Panc1 (cell line): ENCODE results near the gene LAMB4.

Source experiments
- CTCF ChIP-seq: fragments of 450-650 bp; IDR thresholded peaks from 2 replicates; pipeline ENCODE4 v1.5.1; 2017; ENCODE audit warnings: mild to moderate bottlenecking
- POLR2AphosphoS5 ChIP-seq: IDR thresholded peaks from 2 replicates; pipeline ENCODE4 v1.6.1; 2012; ENCODE audit warnings: mild to moderate bottlenecking, low read depth, low read length, moderate library complexity

- TF ChIP-seq CTCF (no peak), POLR2AphosphoS5 (no peak)
Measured at GRCh38 chr7:108134486-108134885, 4.3 kb upstream of the LAMB4 start.
